ENCODE measurements around the gene HHAT.

Gene HHAT

DNA sequence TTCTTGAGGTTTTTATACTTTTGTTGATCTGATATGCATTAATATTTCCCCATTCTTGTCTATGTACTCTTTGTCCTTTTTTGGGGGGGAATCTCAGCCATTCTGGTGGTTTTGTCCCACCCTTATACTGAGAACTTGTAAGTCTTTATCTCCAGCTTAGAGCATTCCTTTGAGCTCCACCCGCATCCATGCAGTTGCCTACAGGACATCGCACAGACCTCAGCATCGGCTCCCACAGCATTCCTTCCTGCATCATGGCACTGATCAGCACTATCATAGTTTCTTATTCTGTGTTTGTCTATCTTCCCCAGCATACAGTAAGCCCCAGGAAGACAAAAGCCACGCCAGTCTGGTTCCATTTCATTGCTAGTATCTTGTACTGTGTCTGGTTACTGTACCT, 33.0 kb downstream of the HHAT start:
- DNase-seq = no peak

DNA sequence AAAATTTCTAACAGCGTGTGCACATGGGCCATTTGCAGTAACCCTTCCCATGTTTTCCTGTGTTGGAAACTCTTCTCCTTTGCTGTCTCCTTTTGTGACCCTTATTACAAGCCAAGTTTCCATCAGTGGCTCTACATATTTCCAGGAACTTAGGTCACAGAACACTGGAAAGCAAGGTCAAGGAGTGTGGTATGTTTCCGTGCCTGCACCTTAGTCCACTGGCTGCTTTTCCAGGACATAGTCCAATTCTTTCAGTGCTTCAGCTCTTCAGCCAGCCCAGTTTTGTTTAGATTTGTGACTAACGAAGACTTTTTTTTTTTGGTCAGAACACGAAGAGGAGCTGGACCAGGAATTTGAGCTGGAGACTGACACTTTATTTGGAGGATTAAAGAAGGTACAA, 33.8 kb downstream of the HHAT start:
- no peak for DNase-seq

- DNase-seq = no peak
These were observed 34.4 kb downstream of the HHAT start for GRCh38 chr1:210363119-210363518.

DNA sequence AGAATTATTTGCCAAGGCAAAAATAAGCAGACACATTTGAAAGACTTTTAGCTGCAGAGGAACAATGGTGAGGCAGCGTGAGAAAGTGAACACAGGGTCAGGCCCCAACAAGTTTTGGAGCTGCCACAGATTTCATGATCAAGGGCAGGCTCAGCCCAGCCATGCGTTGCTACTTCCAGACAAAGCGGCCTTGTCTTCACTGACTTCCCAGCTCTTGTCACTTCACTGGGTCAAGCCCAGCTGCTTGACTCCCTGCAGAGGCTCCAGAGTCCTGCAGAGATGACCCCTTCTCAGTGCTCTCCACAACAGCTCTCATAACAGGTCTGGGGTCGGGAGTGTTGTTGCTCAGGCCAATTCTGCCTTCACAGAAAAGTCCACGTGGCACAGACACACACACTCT, 35.8 kb downstream of the HHAT start:
- no peak for DNase-seq

GRCh38 chr1:210366767-210367166, 38.1 kb downstream of the HHAT start:
- no peak for DNase-seq

- DNase-seq = no peak
These were observed 38.9 kb downstream of the HHAT start for GRCh38 chr1:210367566-210367965.

DNA sequence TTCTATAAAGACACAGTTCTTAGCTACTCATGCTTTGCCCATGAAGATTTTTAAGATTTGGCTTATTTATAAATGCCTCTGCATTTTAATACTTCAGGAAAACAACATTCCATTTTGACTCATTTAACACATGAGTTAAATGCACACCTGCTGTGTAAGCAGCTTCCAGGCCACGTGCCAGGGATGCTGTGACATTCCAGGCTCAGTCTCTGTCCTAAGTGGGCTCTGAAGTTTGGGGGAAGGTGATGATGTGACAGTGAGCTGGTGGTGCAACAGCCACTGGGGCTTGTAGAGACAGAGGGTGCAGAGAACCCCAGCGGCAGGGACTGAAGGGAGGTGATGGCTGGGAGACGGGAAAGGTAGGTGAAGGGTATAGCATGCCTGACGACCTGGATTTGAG, 40.7 kb downstream of the HHAT start:
- DNase-seq = no peak

DNA sequence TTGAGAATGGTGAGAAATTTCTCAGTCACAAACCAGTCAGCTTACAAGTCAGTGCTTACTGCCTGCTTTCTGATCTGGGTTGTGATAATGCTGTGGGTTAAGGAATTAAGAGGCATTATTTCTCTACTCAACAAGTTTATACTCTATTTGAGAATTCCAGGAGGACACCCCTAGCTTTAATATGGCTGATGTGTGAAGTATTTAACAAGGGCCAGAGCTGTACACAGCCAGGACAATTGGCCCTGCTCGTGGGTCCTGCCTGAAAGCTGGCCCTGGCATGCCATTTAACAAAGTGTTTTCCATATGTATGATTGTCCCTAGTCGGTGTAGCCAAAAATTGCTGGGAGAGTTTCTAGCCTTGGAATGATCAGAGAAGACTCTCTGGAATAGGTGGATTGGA, 43.2 kb downstream of the HHAT start:
- DNase-seq = no peak

GRCh38 chr1:210372491-210372890, 43.8 kb downstream of the HHAT start:
- DNase-seq = no peak

DNA sequence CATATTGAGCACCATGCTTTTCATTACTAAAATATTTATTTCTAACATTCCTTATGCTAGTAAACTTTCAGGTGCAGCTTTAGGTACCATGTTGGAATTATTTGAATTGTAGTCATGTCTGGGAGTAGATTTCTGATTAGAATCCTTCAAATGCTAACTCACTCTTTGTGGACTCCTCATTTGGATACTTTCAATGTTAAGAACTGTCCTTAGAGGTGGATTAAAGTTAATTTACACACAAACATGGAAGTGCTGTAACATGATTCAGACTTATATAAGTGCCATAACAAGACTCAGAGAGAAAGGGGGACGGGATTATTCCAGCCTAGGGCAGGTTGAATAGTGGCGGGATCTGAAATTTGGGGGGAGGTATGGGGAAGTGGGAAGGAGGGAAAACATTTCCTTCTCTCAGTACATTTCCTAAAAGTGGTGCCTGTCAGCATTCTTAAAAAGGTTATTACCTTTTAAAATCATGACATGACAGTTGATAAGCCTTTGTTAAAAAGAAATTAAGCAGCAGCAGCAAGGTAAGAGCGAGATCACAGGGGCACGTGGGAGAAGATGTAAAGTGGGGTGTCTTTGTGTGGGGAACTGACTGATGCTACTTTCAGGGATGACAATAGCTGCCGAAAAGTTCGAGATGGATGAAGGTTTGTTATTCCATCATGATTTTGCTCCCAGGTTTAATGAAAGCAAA, 44.4 kb downstream of the HHAT start:
- no peak for DNase-seq

- no peak for DNase-seq
These were observed 44.9 kb downstream of the HHAT start for GRCh38 chr1:210373628-210373877.

GRCh38 chr1:210373878-210374599, 45.3 kb downstream of the HHAT start:
- peak; percentile 55 for DNase-seq

DNA sequence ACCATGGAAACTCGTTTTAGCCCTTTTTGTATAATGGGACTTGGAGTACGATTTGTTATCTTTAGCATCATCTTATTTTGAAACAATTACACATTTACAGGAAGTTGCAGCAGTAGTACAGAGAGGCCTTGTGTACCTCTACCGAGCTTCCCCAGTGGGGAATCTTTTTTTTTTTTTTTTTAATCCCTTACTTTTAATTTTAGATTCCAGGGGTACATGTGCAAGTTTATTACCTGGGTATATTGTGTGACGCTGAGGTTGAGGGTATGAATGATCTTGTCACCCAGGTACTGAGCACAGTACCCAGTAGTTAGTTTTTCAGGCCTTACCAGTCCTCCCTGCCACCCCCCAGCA, 45.9 kb downstream of the HHAT start:
- no peak for DNase-seq

DNA sequence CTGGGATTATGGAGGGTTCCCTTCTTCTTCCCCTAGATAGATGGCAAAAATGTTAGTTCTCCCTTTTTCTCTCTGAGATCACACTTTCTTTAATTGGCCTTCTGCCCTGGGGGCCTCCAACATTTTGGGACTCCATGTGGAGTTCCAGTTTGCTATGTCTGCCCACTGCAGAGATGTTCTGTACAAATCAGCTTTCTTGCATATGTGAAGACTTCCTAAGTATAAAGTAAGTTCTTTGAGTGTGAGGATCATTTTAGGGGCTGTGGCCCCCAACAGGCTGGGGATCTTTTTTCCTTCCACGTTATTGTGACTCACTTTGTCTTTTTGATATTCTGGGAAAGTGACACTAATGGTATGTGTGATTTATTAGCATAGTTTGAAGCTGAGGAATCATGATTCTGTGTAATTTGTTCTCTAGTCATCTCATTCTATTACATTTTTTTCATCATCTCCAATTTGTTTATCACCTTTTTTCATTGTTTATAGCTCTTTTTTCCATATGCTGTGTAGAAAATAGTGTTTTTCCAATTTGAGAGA, 48.2 kb downstream of the HHAT start:
- no peak for DNase-seq

GRCh38 chr1:210377731-210378333, 49.1 kb downstream of the HHAT start:
- no peak for DNase-seq

GRCh38 chr1:210378736-210379135, 50.0 kb downstream of the HHAT start:
- no peak for DNase-seq

- no peak for DNase-seq
These were observed 53.2 kb downstream of the HHAT start for GRCh38 chr1:210381934-210382333.

- DNase-seq = no peak
These were observed 55.9 kb downstream of the HHAT start for GRCh38 chr1:210384625-210385024.

GRCh38 chr1:210385228-210385627, 56.5 kb downstream of the HHAT start:
- DNase-seq = no peak

DNA sequence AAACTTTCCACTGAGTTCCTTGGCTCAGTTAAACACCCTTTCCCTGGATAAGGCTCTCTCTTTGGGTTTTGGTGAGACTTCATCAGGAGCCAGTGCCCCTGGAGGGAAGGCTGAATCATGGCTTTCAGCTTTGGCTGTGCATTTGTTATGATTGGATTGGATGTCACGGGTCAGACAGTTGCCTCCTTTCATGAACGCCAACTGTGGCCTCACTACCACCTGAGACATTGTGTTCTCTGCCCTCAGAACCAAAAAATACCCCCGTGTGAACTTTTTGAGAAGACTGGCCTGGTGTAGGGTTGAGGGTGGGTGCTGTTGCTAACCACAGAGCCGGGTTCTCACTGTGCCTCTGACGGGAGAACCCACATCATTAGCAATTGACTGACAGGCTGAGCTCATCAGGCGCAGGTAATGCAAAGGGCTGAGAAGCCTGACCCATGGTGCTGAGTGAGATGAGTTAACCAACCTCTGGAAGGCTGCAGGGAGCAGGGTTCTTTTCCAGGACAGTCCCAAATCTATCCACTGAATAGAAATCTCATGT, 65.6 kb downstream of the HHAT start:
- DNase-seq = no peak

DNA sequence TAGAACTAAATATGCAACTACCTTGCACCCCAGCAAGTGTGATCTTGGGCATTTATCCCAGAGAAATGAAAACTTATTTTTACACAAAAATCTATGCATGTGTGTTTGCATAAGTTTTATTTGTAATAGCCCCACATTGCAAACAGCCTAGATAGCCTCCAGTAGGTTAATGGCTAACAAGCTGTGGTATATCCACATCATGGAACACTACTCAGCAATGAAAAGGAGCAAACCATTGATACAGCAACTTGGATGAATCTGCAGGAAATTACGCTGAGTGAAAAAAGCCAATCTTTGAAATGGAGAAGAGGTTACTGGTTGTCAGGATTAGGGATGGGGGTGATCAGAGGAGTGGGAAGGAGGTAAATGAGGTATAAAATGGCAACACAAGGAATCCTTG, 67.8 kb downstream of the HHAT start:
- no peak for DNase-seq

GRCh38 chr1:210397252-210397651, 68.5 kb downstream of the HHAT start:
- DNase-seq = no peak

DNA sequence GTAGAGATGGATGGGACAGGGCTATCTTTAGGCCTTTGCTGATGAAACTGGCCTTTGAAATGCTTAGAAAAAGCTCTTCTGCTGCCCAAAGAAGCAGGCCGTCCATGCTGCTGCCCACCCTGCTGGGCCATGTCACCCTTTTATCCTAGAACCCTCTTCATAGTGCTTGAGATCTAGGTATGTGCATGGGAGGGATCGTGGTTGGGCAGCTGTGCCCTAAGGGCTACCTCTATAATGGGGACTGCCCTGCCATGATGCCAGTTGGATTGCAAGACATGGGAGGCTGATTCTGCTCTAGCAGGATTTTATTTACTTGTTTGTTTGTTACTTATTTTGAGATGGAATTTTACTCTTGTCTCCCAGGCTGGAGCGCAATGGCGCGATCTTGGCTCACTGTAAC, 69.0 kb downstream of the HHAT start:
- DNase-seq = no peak

GRCh38 chr1:210398466-210398865, 69.8 kb downstream of the HHAT start:
- no peak for DNase-seq
